Dermis microvascular lymphatic vessel endothelial cell (primary cell): ENCODE data around the gene SLC9A5. TPM values are rescaled to one million over a fixed set of nuclear protein-coding genes. Genes with fewer than 3 reads are reported as not detected.

ENCODE experiments used
- DNase-seq, 2 donors: peaks; one replicate each; pipeline versions ENCODE4 v3.0.0 to v3.0.0-alpha.2; 2010; ENCODE audit warnings: low read depth in 2 of 2
- total RNA-seq: library from RNA; depleted of rRNA; stranded (reverse); fragments of >200 nt; gene quantifications from 2 replicates; pipeline ENCODE4 v1.2.1, GENCODE V29; 2014

Gene SLC9A5
- total RNA-seq, 1 donor from 2014 or later = 0.39 TPM

- DNase-seq = no peak
Measured at GRCh38 chr16:67281536-67282446, 33.0 kb downstream of the SLC9A5 start.

GRCh38 chr16:67282447-67282805, 33.6 kb downstream of the SLC9A5 start:
- no peak for DNase-seq

- DNase-seq = no peak
Measured at GRCh38 chr16:67283039-67283825, 34.5 kb downstream of the SLC9A5 start.

- no peak for DNase-seq
Measured at GRCh38 chr16:67283826-67284555, 35.2 kb downstream of the SLC9A5 start.

GRCh38 chr16:67284699-67285646, 36.2 kb downstream of the SLC9A5 start:
- DNase-seq = peak; percentile 17 to 56

- no peak for DNase-seq
Measured at GRCh38 chr16:67286441-67287235, 37.9 kb downstream of the SLC9A5 start.

GRCh38 chr16:67287960-67288359, 39.2 kb downstream of the SLC9A5 start:
- no peak for DNase-seq

GRCh38 chr16:67291461-67291860, 42.7 kb downstream of the SLC9A5 start:
- no peak for DNase-seq

- DNase-seq = no peak
Measured at GRCh38 chr16:67294171-67294757, 45.5 kb downstream of the SLC9A5 start.

GRCh38 chr16:67294938-67295361, 46.2 kb downstream of the SLC9A5 start:
- DNase-seq = no peak

- DNase-seq = no peak
Measured at GRCh38 chr16:67296420-67296819, 47.6 kb downstream of the SLC9A5 start.

GRCh38 chr16:67298277-67298676, 49.5 kb downstream of the SLC9A5 start:
- no peak for DNase-seq

GRCh38 chr16:67299269-67299668, 50.5 kb downstream of the SLC9A5 start:
- DNase-seq = no peak

- DNase-seq = no peak
Measured at GRCh38 chr16:67301080-67301782, 52.5 kb downstream of the SLC9A5 start.

GRCh38 chr16:67302076-67302475, 53.3 kb downstream of the SLC9A5 start:
- DNase-seq = no peak

GRCh38 chr16:67302970-67303369, 54.2 kb downstream of the SLC9A5 start:
- DNase-seq = no peak

GRCh38 chr16:67304020-67304419, 55.2 kb downstream of the SLC9A5 start:
- DNase-seq = no peak

GRCh38 chr16:67305216-67306071, 56.7 kb downstream of the SLC9A5 start:
- DNase-seq = no peak
